Right lobe of liver (tissue), 4 donors: Measurements from ENCODE around the gene TBX21.

Source experiments
- POLR2A ChIP-seq: fragments of 450-650 bp; IDR thresholded peaks from one replicate; pipeline ENCODE4 v1.6.1; 2017; ENCODE audit warnings: antibody characterized with exemption, mild to moderate bottlenecking
- TF ChIP-seq, protein P1 (sequence below), 4 donors: fragments of 200-600 bp in 3 of 4; fragments of 450-650 bp in 1 of 4; IDR thresholded peaks; one replicate each; pipeline versions ENCODE4 v1.5.1 to v1.8.0; 2016 to 2022; ENCODE audit warnings: antibody characterized with exemption in 4 of 4, mild to moderate bottlenecking in 2 of 4
- donor health status: DM: no; HTN: no; CAD: no.
- donor health status: DM: no; HTN: no; CAD: no.
- donor health status: DM: no; HTN: yes; CAD: no.

DNA sequence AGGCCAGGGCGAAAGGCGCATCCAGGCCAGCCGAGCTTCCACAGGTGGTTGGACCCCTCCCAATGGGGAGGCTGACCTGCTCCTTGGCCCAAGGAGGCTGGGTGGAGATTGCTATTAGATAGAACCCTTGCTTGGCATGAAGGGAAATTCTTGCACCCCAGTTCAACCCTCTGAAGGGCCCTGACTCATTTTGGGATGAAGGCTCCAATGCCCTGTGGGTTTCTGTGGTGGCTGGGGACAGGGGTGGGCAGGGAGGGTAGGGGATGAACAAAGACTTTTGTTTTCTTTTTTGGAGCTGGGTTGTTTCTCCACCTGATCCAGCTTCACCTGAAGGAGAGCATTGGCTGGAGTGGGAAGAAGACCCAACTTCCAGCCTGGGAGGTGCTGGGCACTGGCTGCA, 16.7 kb upstream of the TBX21 start:
- TF ChIP-seq, protein P1, sequence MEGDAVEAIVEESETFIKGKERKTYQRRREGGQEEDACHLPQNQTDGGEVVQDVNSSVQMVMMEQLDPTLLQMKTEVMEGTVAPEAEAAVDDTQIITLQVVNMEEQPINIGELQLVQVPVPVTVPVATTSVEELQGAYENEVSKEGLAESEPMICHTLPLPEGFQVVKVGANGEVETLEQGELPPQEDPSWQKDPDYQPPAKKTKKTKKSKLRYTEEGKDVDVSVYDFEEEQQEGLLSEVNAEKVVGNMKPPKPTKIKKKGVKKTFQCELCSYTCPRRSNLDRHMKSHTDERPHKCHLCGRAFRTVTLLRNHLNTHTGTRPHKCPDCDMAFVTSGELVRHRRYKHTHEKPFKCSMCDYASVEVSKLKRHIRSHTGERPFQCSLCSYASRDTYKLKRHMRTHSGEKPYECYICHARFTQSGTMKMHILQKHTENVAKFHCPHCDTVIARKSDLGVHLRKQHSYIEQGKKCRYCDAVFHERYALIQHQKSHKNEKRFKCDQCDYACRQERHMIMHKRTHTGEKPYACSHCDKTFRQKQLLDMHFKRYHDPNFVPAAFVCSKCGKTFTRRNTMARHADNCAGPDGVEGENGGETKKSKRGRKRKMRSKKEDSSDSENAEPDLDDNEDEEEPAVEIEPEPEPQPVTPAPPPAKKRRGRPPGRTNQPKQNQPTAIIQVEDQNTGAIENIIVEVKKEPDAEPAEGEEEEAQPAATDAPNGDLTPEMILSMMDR (IDR thresholded peaks at IDR 0.05), result no peak
- no peak for TF ChIP-seq POLR2A
